GM23338 (cell line): Measurements from ENCODE around the gene DLG5.

ENCODE experiments used
- EZH2 ChIP-seq: fragments of 200-600 bp; sonication (generic); IDR thresholded peaks from one replicate; pipeline ENCODE4 v1.8.0; 2017; ENCODE audit warnings: antibody characterized with exemption, mild to moderate bottlenecking, low read depth; ENCODE audit not compliant: unreplicated experiment
- STAT1 ChIP-seq: IDR thresholded peaks from one replicate; pipeline ENCODE4 v1.6.1; 2016; ENCODE audit warnings: antibody characterized with exemption; ENCODE audit not compliant: unreplicated experiment
- TF ChIP-seq, protein P1 (sequence below), 2 experiments: fragments of 200-600 bp in 1 of 2; sonication (generic) in 1 of 2; conservative IDR thresholded peaks; 2 replicates each; pipeline versions ENCODE4 v1.5.1 to v1.6.1; 2016 to 2017; ENCODE audit warnings: antibody characterized with exemption in 2 of 2, low read depth in 2 of 2, mild to moderate bottlenecking in 2 of 2, moderate library complexity in 1 of 2
- TF ChIP-seq, protein P2 (sequence below): IDR thresholded peaks from one replicate; pipeline ENCODE4 v1.6.1; 2018; ENCODE audit warnings: antibody characterized with exemption; ENCODE audit not compliant: unreplicated experiment

- no peak for TF ChIP-seq EZH2
- TF ChIP-seq, protein P1, sequence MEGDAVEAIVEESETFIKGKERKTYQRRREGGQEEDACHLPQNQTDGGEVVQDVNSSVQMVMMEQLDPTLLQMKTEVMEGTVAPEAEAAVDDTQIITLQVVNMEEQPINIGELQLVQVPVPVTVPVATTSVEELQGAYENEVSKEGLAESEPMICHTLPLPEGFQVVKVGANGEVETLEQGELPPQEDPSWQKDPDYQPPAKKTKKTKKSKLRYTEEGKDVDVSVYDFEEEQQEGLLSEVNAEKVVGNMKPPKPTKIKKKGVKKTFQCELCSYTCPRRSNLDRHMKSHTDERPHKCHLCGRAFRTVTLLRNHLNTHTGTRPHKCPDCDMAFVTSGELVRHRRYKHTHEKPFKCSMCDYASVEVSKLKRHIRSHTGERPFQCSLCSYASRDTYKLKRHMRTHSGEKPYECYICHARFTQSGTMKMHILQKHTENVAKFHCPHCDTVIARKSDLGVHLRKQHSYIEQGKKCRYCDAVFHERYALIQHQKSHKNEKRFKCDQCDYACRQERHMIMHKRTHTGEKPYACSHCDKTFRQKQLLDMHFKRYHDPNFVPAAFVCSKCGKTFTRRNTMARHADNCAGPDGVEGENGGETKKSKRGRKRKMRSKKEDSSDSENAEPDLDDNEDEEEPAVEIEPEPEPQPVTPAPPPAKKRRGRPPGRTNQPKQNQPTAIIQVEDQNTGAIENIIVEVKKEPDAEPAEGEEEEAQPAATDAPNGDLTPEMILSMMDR (conservative IDR thresholded peaks at IDR 0.05; ENCODE audit: low read depth in 2 of 2): no peak
- TF ChIP-seq STAT1: no peak
- TF ChIP-seq, protein P2, sequence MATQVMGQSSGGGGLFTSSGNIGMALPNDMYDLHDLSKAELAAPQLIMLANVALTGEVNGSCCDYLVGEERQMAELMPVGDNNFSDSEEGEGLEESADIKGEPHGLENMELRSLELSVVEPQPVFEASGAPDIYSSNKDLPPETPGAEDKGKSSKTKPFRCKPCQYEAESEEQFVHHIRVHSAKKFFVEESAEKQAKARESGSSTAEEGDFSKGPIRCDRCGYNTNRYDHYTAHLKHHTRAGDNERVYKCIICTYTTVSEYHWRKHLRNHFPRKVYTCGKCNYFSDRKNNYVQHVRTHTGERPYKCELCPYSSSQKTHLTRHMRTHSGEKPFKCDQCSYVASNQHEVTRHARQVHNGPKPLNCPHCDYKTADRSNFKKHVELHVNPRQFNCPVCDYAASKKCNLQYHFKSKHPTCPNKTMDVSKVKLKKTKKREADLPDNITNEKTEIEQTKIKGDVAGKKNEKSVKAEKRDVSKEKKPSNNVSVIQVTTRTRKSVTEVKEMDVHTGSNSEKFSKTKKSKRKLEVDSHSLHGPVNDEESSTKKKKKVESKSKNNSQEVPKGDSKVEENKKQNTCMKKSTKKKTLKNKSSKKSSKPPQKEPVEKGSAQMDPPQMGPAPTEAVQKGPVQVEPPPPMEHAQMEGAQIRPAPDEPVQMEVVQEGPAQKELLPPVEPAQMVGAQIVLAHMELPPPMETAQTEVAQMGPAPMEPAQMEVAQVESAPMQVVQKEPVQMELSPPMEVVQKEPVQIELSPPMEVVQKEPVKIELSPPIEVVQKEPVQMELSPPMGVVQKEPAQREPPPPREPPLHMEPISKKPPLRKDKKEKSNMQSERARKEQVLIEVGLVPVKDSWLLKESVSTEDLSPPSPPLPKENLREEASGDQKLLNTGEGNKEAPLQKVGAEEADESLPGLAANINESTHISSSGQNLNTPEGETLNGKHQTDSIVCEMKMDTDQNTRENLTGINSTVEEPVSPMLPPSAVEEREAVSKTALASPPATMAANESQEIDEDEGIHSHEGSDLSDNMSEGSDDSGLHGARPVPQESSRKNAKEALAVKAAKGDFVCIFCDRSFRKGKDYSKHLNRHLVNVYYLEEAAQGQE: no peak
These were observed 119.9 kb downstream of the DLG5 start for GRCh38 chr10:77806511-77807157.
